NCI-H1436 treated with DMSO at 0.1 percent for 48 hours (cell line): ENCODE data around the gene OPTN.
"Not testable (repeated sequence)": the region's sequence is repeated elsewhere in the genome, so short reads cannot be mapped to it uniquely, and the experiment has no call there.

Source experiments
- DNase-seq: peaks from one replicate; lab custom pipeline; 2025; lab: John Stamatoyannopoulos, UW

Gene OPTN

DNA sequence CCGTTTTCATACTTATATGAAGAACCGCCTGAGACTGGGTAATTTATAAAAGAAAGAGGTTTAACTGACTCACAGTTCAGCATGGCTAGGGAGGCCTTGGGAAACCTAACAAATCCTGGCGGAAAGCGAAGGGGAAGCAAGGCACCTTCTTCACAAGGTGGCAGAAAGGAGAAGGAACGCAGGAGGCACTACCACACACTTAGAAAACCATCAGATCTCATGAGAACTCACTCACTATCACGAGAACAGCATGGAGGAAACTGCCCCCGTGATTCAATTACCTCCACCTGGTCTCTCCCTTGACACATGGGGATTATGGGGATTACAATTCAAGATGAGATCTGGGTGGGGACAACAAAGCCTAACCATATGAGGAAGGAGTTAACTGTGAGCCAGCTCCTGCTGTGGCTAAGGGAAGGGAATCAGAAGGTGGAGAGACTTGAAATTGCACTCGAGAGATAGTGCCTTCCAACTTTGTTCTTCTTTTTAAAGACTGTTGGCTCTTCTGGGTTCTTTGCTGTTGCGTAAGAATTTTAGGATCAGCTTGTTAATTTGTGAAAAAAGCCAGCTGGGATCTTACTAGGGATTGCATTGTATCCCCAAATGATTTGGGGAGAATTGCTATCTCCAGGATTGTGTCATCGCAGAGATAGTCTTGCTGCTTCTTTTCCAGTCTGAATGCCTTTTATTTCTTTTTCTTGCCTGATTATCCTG, 21.0 kb downstream of the OPTN start:
- DNase-seq: no peak

DNA sequence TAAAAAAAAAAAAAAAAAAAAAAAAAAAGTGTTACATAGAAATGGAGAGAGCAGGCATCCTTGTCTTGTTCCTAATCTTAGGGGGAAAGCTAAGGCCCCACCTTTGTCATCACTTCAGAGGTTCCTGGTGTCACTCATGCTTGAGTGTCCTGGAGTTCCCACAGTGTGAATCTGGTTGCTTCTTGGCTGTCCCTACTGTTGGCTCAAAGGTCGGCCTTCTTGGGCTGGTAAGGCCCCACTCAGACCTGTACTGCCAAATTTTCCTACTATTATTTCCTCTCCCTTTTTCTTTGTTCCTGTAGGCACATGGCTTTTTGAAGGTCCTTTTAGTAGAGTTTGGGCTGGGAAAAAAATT, 21.5 kb downstream of the OPTN start:
- no peak for DNase-seq

DNA sequence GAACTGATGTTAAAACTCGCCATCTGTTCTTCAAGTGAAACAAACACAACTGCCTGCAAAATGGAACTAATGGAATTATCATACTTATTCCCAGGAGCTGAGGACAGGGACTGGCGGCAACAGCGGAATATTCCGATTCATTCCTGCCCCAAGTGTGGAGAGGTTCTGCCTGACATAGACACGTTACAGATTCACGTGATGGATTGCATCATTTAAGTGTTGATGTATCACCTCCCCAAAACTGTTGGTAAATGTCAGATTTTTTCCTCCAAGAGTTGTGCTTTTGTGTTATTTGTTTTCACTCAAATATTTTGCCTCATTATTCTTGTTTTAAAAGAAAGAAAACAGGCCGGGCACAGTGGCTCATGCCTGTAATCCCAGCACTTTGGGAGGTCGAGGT, 36.7 kb downstream of the OPTN start:
- no peak for DNase-seq

DNA sequence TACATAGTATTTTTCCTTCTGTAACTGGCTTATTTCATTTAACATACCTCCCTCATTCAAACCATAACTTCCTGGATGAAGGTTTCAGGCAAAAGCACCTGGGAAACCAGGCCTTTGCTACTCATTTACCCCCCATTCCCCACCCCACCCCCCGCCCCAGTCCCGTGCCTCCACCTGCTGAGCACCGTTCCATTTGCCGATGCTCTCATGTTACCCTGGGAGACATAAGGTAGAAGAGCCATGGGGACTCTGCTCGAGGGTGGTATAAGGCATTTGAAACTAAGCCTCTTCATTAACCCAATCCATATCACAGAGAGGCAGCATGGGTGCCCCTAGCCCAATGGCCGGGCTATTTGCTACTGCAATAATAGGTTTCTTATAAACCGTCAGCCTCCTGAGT, 39.2 kb downstream of the OPTN start:
- DNase-seq: no peak

DNA sequence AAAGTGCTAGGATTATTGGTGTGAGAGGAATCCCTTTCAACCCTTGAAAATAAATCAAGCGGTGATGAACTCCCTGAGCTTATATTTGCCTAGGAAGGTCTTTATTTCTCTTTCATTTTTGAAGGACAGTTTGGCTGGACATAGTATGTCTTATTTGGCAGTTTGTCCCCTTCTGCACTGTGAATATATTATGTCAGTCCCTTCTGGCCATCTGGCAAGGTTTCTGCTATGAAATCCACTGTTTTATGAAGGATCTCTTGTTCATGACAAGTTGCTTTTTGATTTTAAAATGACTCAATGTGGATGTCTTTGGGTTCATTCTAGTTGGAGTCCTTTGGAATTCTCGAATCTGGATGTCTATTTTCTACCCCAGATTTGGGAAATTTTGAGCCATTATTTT, 39.7 kb downstream of the OPTN start:
- DNase-seq: no peak

DNA sequence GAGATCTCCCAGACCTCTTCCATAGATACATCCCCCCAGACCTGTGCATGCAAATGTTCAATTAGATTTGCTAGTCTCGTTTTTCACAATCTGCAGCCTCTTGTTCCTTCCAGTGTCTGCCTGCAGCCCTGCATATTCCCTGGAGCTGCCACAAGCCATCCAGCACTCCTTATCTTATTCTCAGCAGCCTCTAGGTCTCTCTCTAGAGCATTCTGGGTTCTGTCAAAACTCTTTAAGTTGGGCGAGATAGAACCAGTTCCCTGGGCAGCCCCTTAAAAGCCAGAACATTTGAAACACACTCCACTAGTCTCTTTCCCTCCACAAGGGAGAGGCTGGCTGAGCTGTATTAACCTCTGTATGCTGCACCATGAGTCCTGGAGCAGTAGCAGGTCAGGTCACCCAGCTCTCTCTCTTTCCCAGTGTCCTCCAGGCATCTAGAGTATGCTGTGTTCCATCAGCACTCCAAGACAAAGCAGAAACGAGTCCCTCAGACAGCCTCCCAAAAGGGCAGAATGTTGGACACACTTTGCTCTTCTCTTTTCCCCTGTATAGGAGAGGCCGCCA, 40.7 kb downstream of the OPTN start:
- no peak for DNase-seq

DNA sequence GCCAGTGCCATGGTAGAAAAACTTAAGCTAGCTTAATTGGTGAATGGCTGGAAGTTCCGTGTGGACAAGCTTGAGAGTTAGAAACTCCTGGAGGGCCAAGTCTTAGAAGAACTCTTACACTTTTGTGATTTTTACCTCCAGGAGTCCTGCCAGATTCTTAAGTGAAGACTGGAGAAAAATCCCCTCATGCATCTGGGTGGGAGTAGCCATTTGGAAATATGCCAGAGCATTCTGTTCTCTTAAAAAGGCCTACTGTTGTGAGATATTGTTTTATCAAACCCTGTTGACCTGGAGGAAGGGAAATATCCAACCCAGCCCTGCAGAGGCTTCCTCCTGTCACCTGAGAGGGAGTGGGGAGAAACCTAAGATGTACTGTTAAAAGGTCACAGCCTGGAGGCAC, 43.8 kb downstream of the OPTN start:
- no peak for DNase-seq

DNA sequence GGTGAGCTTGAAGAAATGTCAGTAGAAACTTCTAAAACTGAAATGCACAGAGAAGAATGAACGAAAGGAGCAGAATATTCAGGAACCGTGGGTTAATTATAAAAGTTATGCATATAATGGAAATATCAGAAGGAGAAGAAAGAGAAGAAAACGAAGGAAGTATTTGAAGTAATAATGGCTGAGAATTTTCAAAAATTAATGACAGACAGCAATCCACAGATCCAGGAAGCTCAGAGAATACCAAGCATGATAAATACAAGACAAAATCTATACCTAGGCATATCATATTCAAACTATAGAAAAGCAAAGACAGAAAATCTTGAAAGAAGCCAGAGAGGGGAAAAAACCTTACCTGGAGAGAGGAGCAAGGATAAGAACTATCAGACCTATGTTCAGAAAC, 44.9 kb downstream of the OPTN start:
- no peak for DNase-seq

DNA sequence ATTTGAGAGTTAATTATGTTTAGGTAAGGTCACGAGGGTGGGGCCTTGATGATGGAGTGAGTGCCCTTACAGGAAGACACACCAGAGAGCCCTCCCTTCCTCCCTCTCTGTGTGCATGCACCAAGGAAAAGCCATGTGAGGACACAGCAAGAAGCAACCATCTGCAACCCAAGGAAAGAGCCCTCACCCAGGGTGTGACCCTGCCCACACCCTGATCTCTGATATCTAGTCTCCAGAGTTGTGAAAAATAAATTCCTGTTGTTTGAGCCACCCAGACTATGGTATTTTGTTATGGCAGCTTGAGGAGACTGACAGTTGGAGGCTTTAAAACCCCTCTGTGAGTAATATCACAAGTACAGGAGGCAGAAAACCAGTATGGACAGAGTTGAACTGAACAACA, 46.4 kb downstream of the OPTN start:
- DNase-seq: no peak

DNA sequence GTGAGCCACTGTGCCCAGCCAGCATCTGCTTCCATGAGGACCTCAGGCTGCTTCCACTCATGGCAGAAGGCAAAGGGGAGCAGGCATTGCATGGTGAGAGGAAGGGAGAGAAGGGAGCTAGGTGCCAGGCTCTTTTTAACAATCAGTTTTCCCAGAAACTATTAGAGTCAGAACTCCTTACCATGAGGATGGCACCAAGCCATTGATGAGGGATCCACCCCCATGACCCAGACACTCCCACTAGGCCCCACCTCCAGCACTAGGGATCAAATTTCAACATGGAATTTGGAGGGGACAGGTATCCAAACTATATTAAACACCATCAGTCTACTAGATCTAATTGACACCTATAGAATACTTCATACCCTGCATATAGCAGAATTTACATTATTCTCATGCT, 47.2 kb downstream of the OPTN start:
- DNase-seq: no peak

DNA sequence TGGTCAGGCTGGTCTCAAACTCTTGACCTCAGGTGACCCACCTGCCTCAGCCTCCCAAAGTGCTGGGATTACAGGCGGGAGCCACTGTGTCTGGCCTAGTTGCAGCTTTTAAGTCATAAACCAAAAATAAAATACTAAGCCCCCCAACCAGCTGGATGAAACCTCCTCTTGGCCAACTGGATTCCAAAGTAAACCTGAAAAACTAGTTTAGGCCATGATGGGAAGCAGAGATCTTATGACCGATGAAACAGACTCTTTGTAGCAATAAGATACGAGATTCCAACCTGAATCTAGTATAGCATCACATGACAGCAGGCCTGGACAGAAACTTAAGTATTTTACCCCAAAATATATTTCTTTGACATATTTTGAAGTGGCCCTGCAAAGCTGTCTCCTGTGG, 52.3 kb downstream of the OPTN start:
- DNase-seq: no peak

DNA sequence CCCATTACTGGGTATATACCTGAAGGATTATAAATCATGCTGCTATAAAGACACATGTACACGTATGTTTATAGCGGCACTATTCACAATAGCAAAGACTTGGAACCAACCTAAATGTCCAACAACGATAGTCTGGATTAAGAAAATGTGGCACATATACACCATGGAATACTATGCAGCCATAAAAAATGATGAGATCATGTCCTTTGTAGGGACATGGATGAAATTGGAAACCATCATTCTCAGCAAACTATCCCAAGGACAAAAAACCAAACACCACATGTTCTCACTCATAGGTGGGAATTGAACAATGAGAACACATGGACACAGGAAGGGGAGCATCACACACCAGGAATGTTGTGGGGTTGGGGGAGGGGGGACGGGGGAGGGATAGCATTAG, 55.9 kb downstream of the OPTN start:
- DNase-seq: not testable (repeated sequence)

DNA sequence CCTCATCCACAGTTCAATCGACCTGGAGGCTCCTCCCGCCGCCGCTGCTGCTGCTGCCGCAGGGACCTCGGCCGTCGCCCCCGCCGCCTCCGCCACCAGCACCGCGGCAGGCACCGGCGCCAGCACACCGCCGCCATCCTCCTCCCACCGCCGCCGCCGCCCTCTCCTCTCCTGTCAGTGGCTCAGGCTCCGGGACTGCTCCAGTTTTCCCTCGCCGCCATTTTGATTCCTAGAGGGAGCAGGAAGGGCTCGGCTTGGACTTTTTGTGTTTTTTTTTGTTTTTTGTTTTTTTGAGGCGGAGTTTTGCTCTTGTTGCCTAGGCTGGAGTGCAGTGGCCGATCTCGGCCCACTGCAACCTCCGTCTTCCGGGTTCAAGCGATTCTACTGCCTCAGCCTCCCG, 58.4 kb downstream of the OPTN start:
- no peak for DNase-seq

DNA sequence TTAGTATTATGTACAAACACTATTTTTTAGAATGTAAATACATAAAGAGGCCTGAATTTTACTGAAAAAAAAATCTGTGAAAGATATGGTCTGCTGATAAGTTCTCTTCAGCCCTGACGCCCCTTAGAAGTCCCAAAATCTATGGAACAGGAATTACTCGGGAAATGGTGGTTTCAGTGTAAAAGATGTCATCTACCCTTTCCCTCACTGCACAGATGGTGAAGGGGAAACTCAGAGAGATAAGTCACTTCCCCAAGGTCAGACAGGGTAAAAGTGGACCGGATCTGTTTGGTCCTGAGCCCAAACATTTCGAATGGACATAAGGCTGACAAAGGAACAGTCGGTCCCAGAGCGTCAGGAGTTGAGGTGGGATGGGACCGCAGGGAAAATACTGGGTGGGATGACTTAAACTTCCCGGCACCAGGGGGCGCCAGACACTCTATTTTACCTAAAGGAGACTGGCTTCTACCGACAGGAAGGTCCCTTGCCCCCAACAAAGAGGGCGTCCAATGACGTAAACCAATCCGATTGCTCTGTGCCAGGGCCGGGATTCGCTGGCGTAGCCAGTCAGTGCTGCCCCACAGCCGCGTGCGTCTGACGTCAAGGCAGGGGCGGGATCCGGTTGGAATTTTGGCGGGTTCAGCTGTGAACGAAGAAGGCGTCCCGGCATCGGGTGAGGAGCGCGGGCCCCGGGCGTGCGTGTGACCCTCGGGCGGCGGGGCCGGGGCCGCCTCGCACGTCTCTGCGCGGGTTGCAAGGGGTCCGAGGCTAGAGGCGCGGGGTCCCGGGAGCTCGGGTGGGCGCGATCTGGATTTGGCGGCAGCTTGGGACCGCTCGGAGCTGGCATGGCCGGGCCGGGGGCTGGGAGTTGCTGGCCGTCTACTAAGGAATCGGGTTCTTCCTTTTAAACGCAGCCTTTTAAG, 61.2 kb downstream of the OPTN start, which contains the start of gene MCM10:
Gene MCM10, plus strand, starts transcription at position 625 of the 923 bp plus-strand sequence. CDS start 2,645 bp downstream, outside the sequence.
- DNase-seq: peak; percentile 98

DNA sequence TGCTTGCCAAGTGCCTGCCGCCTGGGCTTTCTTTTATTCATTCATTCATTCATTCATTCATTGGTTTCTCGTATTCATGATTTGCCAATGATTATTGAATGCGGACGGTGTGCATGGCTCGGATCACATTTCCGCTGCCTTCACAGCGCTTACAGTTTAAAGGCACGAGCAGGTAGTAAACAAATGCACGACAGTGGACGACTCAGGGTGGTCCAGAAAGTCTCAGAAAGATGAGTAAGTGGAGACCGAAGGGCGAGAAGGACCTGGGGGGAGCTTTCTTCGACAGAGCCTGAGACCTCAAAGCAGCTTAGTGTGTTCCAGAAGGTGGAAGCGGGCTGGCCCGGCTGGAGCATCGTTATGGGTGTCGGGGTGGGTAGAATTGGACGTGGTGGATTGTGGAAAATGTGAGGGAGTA, 61.9 kb downstream of the OPTN start:
- no peak for DNase-seq

DNA sequence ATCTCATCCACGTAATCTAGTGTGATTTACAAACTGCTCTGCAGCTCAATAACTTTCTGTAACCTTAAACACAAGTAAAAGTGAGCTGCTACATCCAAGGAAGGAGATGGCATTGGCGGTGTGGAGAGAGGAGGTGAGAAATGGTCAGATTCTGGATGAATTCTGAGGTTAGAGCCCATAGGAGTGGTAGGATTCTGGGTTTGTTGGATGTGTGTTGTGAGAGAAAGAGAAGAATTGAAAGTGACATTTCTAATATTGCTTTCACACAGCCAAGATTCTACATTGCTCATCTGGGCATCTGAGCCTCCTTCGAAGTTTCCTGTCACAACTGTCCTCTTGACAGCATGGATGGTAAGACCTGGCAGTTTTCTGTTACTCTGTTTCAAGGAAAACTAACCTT, 63.9 kb downstream of the OPTN start:
- DNase-seq: no peak

DNA sequence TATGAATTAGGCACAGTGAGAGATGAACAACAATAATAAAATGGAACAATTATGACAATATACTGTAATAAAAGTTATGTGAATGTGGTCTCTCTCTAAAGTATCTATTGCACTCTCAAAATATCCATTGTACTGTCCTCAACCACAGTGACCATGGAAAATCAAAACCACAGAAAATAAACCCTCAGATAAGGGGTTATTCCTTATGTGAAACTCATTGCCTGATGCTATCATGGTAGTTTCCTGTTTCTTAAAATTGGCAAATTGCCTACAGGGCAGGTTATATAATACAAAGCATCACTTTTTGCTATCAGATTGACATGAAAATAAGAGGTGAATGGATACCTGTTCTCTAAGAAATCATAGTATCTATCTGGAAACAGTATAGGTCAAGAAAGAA, 65.2 kb downstream of the OPTN start:
- DNase-seq: no peak

DNA sequence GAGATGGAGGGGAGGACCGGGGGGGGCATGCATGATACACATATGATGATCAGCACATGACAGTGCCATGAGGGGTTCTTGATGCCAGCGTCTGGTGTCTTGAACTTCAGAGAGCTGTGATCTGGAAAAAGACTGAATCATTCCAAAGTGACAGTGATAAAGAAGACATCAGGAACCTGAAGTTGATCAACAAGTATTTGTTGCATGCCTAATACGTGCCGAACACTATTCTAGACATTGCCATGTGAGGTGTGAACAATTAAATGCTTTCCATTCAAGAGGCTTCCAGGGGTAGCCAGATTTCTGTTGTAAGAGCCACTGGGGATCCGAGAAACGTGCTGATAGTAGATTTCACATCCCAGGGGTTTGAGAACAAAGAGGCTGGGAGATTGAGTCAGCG, 67.6 kb downstream of the OPTN start:
- DNase-seq: no peak

DNA sequence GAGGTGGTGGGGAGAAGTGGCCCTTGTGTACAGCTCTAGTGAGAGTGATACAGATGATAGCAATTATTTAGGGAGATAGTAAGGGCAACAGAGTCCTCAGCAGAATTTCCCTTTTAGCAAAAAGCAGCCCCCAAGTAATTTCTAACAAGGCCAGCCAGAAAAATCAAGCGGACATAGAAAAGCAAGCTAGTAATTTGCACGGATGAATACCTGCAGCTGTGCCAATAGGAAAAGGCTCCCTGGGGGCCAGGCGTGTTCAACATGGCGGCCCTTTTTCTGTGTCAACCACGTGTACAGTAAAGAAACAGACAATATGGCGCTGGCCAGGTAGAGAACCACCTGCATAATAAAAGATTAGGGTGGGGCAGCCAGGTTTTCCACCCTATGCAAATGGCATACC, 68.8 kb downstream of the OPTN start:
- DNase-seq: no peak

DNA sequence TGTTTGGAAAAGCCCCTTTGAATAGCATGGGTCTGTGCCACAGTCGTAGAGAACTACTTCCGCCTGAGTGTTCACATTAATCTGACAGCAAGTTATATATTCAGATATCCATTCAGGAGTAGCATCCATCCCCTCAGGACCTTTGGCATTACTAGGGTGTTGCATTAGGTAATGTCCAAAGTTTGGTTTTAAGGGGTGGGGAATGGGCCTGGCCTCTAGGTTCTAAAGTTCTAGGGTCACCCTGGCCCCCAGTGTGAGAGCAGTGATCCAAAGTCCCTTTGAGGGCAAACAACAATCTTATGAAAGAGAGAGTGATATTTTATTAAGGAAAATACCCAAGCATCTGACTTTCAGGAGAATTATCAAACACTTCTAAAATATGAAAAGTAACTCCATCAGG, 73.7 kb downstream of the OPTN start:
- no peak for DNase-seq

DNA sequence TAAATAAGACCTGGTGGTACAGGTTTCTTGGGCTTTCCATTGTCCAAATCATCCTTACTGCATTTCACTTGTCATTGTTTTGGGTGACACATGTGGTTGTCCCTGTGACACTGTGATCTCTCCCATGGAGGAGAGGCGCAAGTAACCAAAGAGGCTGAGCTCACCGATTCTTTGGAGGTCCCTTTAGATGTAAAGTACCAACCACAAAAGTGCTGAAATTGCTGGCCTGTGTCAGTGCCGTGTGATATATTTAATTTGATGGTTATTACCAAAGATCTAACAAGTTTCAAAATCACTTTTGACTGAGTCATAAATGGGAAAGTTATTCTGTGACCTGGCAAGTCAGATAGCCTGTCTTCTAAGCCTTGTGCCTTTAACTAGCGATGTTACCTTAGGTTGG, 80.8 kb downstream of the OPTN start:
- DNase-seq: no peak

DNA sequence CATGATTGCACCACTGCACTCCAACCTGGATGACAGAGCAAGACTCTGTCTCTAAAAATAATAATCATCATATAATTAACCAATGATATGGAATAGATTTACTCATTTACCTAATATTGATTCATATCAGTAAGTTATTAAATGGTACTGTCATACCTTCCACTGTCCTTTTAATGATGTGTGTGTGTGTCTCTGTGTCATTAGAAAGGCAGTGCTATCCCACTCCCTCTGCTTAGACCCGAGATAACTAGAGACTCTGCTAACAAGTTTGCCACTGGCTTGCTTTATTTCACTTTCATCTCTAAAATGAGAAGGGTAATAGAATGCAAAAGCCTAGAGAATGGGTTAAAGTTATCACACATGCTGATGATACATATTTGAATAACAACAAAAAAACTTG, 82.5 kb downstream of the OPTN start:
- no peak for DNase-seq

DNA sequence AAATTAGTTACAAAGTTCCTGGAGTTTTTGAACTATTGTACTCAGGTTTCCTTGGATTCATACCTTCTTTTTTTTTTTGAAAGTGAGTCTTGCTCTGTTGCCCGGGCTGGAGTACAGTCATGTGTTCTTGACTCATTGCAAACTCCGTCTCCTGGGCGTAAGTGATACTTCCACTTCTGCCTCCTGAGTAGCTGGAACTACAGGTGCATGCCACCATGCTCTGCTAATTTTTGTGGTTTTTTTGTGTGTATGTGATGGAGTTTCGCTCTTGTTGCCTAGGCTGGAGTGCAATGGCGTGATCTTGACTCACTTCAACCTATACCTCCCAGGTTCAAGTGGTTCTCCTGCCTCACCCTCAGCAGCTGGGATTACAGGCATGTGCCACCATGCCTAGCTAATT, 83.7 kb downstream of the OPTN start:
- DNase-seq: no peak
